IMR-90 (cell line): ENCODE data around the gene GRPEL2. TPM values are rescaled to one million over a fixed set of nuclear protein-coding genes. Genes with fewer than 3 reads are reported as not detected.
A peak's percentile ranks its signal among the peaks of the same experiment; 100 is the strongest.

Experiments
- ATAC-seq: fragments of 200-7000 bp; cut with Tn5 transposase; 2 replicates; pipeline ENCODE4 v1.9.1; 2020; ENCODE audit warnings: low read depth, mild to moderate bottlenecking, moderate library complexity
- Bru-seq: library from RNA; stranded (reverse); fragments of 400-500 nt; gene quantifications from one replicate; lab custom pipeline; 2021; lab: Mats Ljungman, UMichigan
- BruChase-seq, 2 experiments: library from RNA; stranded (reverse); fragments of 400-500 nt; gene quantifications; one replicate each; lab custom pipeline; 2021; lab: Mats Ljungman, UMichigan
- BruUV-seq: library from RNA; stranded (reverse); fragments of 400-500 nt; replicated peaks from 2 replicates; lab custom pipeline; 2021; lab: Mats Ljungman, UMichigan
- CTCF ChIA-PET: fragments of 300-600 bp; formaldehyde crosslinking; extraction: SDS; loops from one replicate; lab custom pipeline; 2021; ENCODE audit warnings: antibody characterized with exemption; lab: Yijun Ruan, JAX
- POLR2A ChIA-PET: fragments of 300-600 bp; sonication (Branson Sonifier 250); formaldehyde crosslinking; loops from one replicate; lab custom pipeline; 2022; ENCODE audit warnings: antibody characterized with exemption; ENCODE audit not compliant: unreplicated experiment; lab: Charles Lee
- DNase-seq: peaks from one replicate; pipeline ENCODE4 v3.0.0; 2013
- H2AFZ ChIP-seq: replicated peaks from 2 replicates; pipeline ENCODE3; 2013; ENCODE audit warnings: low read length, mild to moderate bottlenecking; ENCODE audit not compliant: poor library complexity
- H2AK5ac ChIP-seq: 2 replicates; pipeline ENCODE4 v1.6.1; 2013; ENCODE audit warnings: low read depth, low read length, inconsistent platforms
- H2AK9ac ChIP-seq: replicated peaks from 2 replicates; pipeline ENCODE3; 2013; ENCODE audit warnings: mild to moderate bottlenecking, low read depth, low read length, moderate library complexity; ENCODE audit not compliant: poor library complexity
- H2BK120ac ChIP-seq: 2 replicates; pipeline ENCODE4 v1.6.1; 2013; ENCODE audit warnings: low read depth, low read length, inconsistent platforms
- H2BK15ac ChIP-seq: 3 replicates; pipeline ENCODE4 v1.6.1; 2013; ENCODE audit warnings: low read depth, low read length, inconsistent platforms
- H2BK20ac ChIP-seq: 2 replicates; pipeline ENCODE4 v1.6.1; 2013; ENCODE audit warnings: low read depth, mild to moderate bottlenecking, inconsistent platforms, low read length, moderate library complexity
- H2BK5ac ChIP-seq: 2 replicates; pipeline ENCODE4 v1.6.1; 2013; ENCODE audit warnings: mild to moderate bottlenecking, low read depth, low read length, inconsistent platforms; ENCODE audit not compliant: poor library complexity, severe bottlenecking
- H3K14ac ChIP-seq: replicated peaks from 2 replicates; pipeline ENCODE4 v1.6.1; 2013; ENCODE audit warnings: low read depth, low read length, inconsistent platforms
- H3K18ac ChIP-seq: 2 replicates; pipeline ENCODE4 v1.6.1; 2013; ENCODE audit warnings: low read depth, low read length, control low read depth
- H3K23ac ChIP-seq: 2 replicates; pipeline ENCODE4 v1.6.1; 2013; ENCODE audit warnings: low read depth, low read length, inconsistent platforms
- H3K27ac ChIP-seq: 2 replicates; pipeline ENCODE4 v1.5.1; 2013; ENCODE audit warnings: mild to moderate bottlenecking, control low read depth, low read length; ENCODE audit not compliant: insufficient read depth
- H3K27me3 ChIP-seq: 2 replicates; pipeline ENCODE4 v1.6.1; 2013; ENCODE audit warnings: low read length; ENCODE audit not compliant: control insufficient read depth, insufficient read depth
- H3K36me3 ChIP-seq: 2 replicates; pipeline ENCODE4 v1.6.1; 2013; ENCODE audit warnings: low read length, mixed read lengths; ENCODE audit not compliant: control insufficient read depth, insufficient read depth
- H3K4ac ChIP-seq: 2 replicates; pipeline ENCODE4 v1.6.1; 2013; ENCODE audit warnings: low read depth, low read length, inconsistent platforms
- H3K4me1 ChIP-seq: 2 replicates; pipeline ENCODE4 v1.6.1; 2013; ENCODE audit warnings: low read length, mixed read lengths; ENCODE audit not compliant: control insufficient read depth, insufficient read depth
- H3K4me2 ChIP-seq: 2 replicates; pipeline ENCODE4 v1.6.1; 2013; ENCODE audit warnings: low read depth, mild to moderate bottlenecking, control low read depth, low read length, moderate library complexity
- H3K4me3 ChIP-seq: 2 replicates; pipeline ENCODE4 v1.5.1; 2013; ENCODE audit warnings: low read depth, mild to moderate bottlenecking, control low read depth, low read length, moderate library complexity; ENCODE audit not compliant: insufficient read depth
- H3K56ac ChIP-seq: 2 replicates; pipeline ENCODE4 v1.6.1; 2013; ENCODE audit warnings: low read length, inconsistent platforms; ENCODE audit not compliant: insufficient read depth; ENCODE audit errors: extremely low read depth
- H3K79me1 ChIP-seq, 2 experiments: 2 replicates each; pipeline ENCODE4 v1.6.1; 2013; ENCODE audit warnings: low read length in 2 of 2, inconsistent platforms in 1 of 2, low read depth in 1 of 2
- H3K9ac ChIP-seq: 2 replicates; pipeline ENCODE4 v1.6.1; 2013; ENCODE audit warnings: low read depth, low read length, control low read depth
- H3K9me1 ChIP-seq: 2 replicates; pipeline ENCODE4 v1.6.1; 2013; ENCODE audit warnings: low read length, inconsistent platforms; ENCODE audit not compliant: insufficient read depth
- H3K9me3 ChIP-seq: 2 replicates; pipeline ENCODE4 v1.6.1; 2013; ENCODE audit warnings: low read length; ENCODE audit not compliant: control insufficient read depth, insufficient read depth
- H4K20me1 ChIP-seq: 2 replicates; pipeline ENCODE4 v1.6.1; 2013; ENCODE audit warnings: low read length, inconsistent platforms; ENCODE audit not compliant: insufficient read depth
- H4K5ac ChIP-seq: 2 replicates; pipeline ENCODE4 v1.6.1; 2013; ENCODE audit warnings: mild to moderate bottlenecking, low read depth, low read length, control low read depth
- H4K8ac ChIP-seq, 2 experiments: 2 replicates each; pipeline ENCODE4 v1.6.1; 2013; ENCODE audit warnings: low read depth in 2 of 2, low read length in 2 of 2, control low read depth in 1 of 2, inconsistent platforms in 1 of 2
- H4K91ac ChIP-seq: 2 replicates; pipeline ENCODE4 v1.6.1; 2013; ENCODE audit warnings: low read depth, low read length, inconsistent platforms; ENCODE audit not compliant: insufficient read depth
- BHLHE40 ChIP-seq: fragments of 150-350 bp; IDR thresholded peaks from 2 replicates; pipeline ENCODE4 v1.6.1; 2016; ENCODE audit warnings: mild to moderate bottlenecking, low read depth, low read length
- CHD1 ChIP-seq: IDR thresholded peaks from 2 replicates; pipeline ENCODE4 v1.6.1; 2012; ENCODE audit warnings: low read depth, low read length, improper control_type of control experiment
- ELK1 ChIP-seq: fragments of 150-350 bp; IDR thresholded peaks from 2 replicates; pipeline ENCODE4 v1.6.1; 2016; ENCODE audit warnings: low read depth, mild to moderate bottlenecking, low read length, moderate library complexity, borderline replicate concordance
- FOS ChIP-seq: fragments of 150-350 bp; IDR thresholded peaks from 2 replicates; pipeline ENCODE4 v1.6.1; 2016; ENCODE audit warnings: low read depth, low read length
- MAFK ChIP-seq: IDR thresholded peaks from 2 replicates; pipeline ENCODE4 v1.6.1; 2012; ENCODE audit warnings: low read depth, low read length, improper control_type of control experiment
- MAZ ChIP-seq: IDR thresholded peaks from 2 replicates; pipeline ENCODE4 v1.6.1; 2012; ENCODE audit warnings: low read depth, mild to moderate bottlenecking, low read length, improper control_type of control experiment, moderate library complexity, borderline replicate concordance
- NFE2L2 ChIP-seq: fragments of 150-350 bp; IDR thresholded peaks from 2 replicates; pipeline ENCODE4 v1.6.1; 2016; ENCODE audit warnings: low read depth, mild to moderate bottlenecking, low read length
- POLR2A ChIP-seq: IDR thresholded peaks from 2 replicates; pipeline ENCODE4 v1.6.1; 2012; ENCODE audit warnings: mild to moderate bottlenecking, low read depth, low read length
- RAD21 ChIP-seq: IDR thresholded peaks from 2 replicates; pipeline ENCODE4 v1.6.1; 2012; ENCODE audit warnings: low read length, improper control_type of control experiment
- RCOR1 ChIP-seq: IDR thresholded peaks from 2 replicates; pipeline ENCODE4 v1.6.1; 2012; ENCODE audit warnings: mild to moderate bottlenecking, low read length, improper control_type of control experiment; ENCODE audit not compliant: insufficient replicate concordance
- RFX5 ChIP-seq: IDR thresholded peaks from 2 replicates; pipeline ENCODE4 v1.8.0; 2012; ENCODE audit warnings: low read depth, mild to moderate bottlenecking, low read length, moderate library complexity
- WGBS, 2 experiments: methylation state at CpG; one replicate each; pipeline versions ENCODE4 v1.1.5 to v1.1.7; 2013; ENCODE audit warnings: missing lambda C conversion rate in 2 of 2; ENCODE audit not compliant: insufficient read length in 1 of 2; ENCODE audit errors: extremely low coverage in 2 of 2; 5-methylcytosine and 5-hydroxymethylcytosine counted together
- dilution Hi-C: fragments of 300-500 bp; cut with HindIII; formaldehyde crosslinking; loops from one replicate; pipeline ENCODE4 v1.14.3; 2018; ENCODE audit warnings: low sequenced_read_pairs; ENCODE audit not compliant: unreplicated experiment
- in situ Hi-C: fragments of 300-500 bp; cut with MboI; formaldehyde crosslinking; loops from 3 replicates; pipeline ENCODE4 v1.14.3; 2019; ENCODE audit warnings: low sequenced_read_pairs, inconsistent platforms, mixed read lengths
- intact Hi-C: fragments of 100-400 bp; cut with micrococcal nuclease; formaldehyde crosslinking; loops from 2 replicates; pipeline ENCODE4 v1.10.0; 2022
- long read RNA-seq: library from polyadenylated mRNA; unstranded; transcript quantifications from one replicate; pipeline ENCODE4 v2.0.0, GENCODE V29; 2021; ENCODE audit not compliant: unreplicated experiment
- polyA plus RNA-seq, 3 experiments: library from polyadenylated mRNA; depleted of rRNA; stranded (reverse); fragments of >200 nt; gene quantifications; 2 replicates each; pipeline ENCODE4 v1.2.3, GENCODE V29; 2012; ENCODE audit warnings: low replicate concordance in 1 of 3
- total RNA-seq: library from RNA; depleted of rRNA; stranded (reverse); fragments of >200 nt; gene quantifications from 2 replicates; pipeline ENCODE4 v1.2.3, GENCODE V29; 2012; rRNA removed
- TF ChIP-seq, protein P1 (sequence below): fragments of 150-350 bp; IDR thresholded peaks from 2 replicates; pipeline ENCODE4 v1.6.1; 2017; ENCODE audit warnings: mild to moderate bottlenecking, antibody characterized with exemption, low read length, low read depth

GRPEL2 gene
- total RNA-seq (18.1 and 30.3 TPM in 2 replicates), polyA plus RNA-seq (2012; rRNA removed) (4.8 and 6.2 TPM in 2 replicates), Bru-seq, nascent RNA (percentile 85 among the genes with signal in this experiment), BruChase-seq, experiment 1, labeled RNA remaining after a 6-hour chase (percentile 69 among the genes with signal in this experiment), BruChase-seq, experiment 2, labeled RNA remaining after a 2-hour chase (percentile 88 among the genes with signal in this experiment)
- 1.7 and 2.5 TPM in 2 replicates for polyA plus RNA-seq (2012; cell fraction: cytosol; rRNA removed)
- 4.7 and 6.4 TPM in 2 replicates for polyA plus RNA-seq (2012; cell fraction: nucleus; rRNA removed; ENCODE audit: low replicate concordance)
- long read RNA-seq, full-length matches to known transcripts: 4 of 10 reads
- long read RNA-seq, partial matches to known transcripts: 2 of 10 reads
- long read RNA-seq, other reads (novel, unspliced or antisense): 4 of 10 reads

DNA sequence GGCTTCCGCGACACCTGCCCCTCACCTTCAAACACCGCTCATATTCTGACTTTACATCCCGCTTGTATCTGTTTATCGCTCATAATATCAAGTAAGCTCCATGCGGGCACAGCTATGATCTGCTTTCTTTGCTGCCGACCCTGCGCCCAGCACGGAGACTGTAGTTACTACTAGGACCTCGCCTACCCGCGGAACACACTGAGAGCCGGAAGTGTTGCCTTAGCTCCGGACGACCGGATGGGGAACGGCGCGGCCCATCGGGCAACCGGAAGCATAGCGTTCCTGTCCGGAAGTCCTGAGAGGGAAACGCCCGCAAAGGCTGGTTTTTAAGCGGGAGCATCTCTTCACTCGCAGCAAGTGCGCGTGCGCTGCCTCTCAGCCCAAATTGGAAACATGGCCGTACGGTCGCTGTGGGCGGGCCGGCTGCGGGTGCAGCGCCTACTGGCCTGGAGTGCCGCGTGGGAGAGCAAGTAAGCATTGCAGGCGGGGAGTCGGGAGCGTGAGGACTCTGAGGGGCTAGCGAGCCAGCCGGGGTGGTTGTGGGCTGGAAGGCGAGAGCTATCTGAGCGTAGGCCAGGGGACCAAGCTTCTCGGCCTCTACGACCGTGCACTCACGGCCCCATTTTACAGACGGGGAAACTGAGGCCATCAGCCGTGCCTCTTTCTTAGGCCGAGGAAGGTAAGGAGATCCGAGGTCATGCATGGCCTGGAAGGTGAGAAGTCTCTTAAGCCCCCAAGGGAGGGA is at the start of gene GRPEL2:
Gene GRPEL2, plus strand, starts transcription at position 353 of the 745 bp plus-strand sequence. Its CDS starts 41 bp downstream, at position 394.
- peaks cover 2% of the 10 kb centered on the region; the same call in 1 of the 2 replicates for H3K4me1 ChIP-seq
- H3K9me3 ChIP-seq: no peaks in the 10 kb centered on the region
- H2BK20ac ChIP-seq: no peak within 1 kb of the TSS
- intact Hi-C loops (loop anchor here (1.0 to 5.0 kb wide), 3 partner anchors 25 to 203 kb away; partner anchors contain the start of gene ABLIM3), dilution Hi-C loops (no loop called here), in situ Hi-C loops (no loop called here)
- peaks cover 27 to 34% of the 10 kb centered on the region in 2 experiments for H3K79me1 ChIP-seq
- peak within 1 kb of the TSS; percentile 93 for H3K23ac ChIP-seq
- peak; percentile 97 for ATAC-seq
- H3K4ac ChIP-seq: peak within 1 kb of the TSS; percentile 96
- H3K56ac ChIP-seq: peak within 1 kb of the TSS; percentile 94
- H4K8ac ChIP-seq: peak within 1 kb of the TSS; percentile 92 to 97
- peaks cover 3% of the 10 kb centered on the region; the same call in 1 of the 2 replicates for H3K9me1 ChIP-seq
- peak within 1 kb of the TSS; percentile 96 for H2AFZ ChIP-seq
- peak; percentile 98 for DNase-seq
- H2AK9ac ChIP-seq: peak within 1 kb of the TSS; percentile 96
- peaks cover 15% of the 10 kb centered on the region for H3K36me3 ChIP-seq
- peak within 1 kb of the TSS; percentile 95 for H4K5ac ChIP-seq
- H3K27me3 ChIP-seq: no peaks in the 10 kb centered on the region
- peak within 1 kb of the TSS; percentile 81 for H3K9ac ChIP-seq
- BruUV-seq: no TSS peak
- CTCF ChIA-PET: interaction anchor here (0.9 kb wide), 1 partner anchor 26 kb away, joined by 5 read pairs; no protein-coding TSS in a partner anchor
- peak within 1 kb of the TSS; percentile 98 for H2AK5ac ChIP-seq
- peak within 1 kb of the TSS; percentile 49 for H2BK120ac ChIP-seq
- H3K14ac ChIP-seq: peak within 1 kb of the TSS; percentile 96
- H4K91ac ChIP-seq: peak within 1 kb of the TSS; percentile 95
- peak within 1 kb of the TSS; percentile 89 for H3K4me2 ChIP-seq
- H3K4me3 ChIP-seq: peak within 1 kb of the TSS; percentile 75
- H2BK15ac ChIP-seq: peak within 1 kb of the TSS; percentile 71; the same call in 2 of the 3 replicates
- H3K27ac ChIP-seq: peak within 1 kb of the TSS; percentile 65
- H2BK5ac ChIP-seq: peak within 1 kb of the TSS; percentile 62
- 0% methylated on average over 34 of the region's 54 CpGs; no CpG with 5 or more reads in 1 of the 2 experiments for WGBS, 2 experiments
- POLR2A ChIA-PET: interaction anchor here (1.3 kb wide), 1 partner anchor 25 kb away, joined by 5 read pairs; no protein-coding TSS in a partner anchor
- H3K18ac ChIP-seq: peak within 1 kb of the TSS; percentile 54
- 0 out of 2 replicates have a peak, but pooled peaks cover 4% of the 10 kb centered on the region for H4K20me1 ChIP-seq
- no peak for TF ChIP-seq ELK1
- no peak for TF ChIP-seq BHLHE40
- TF ChIP-seq RFX5: no peak
- TF ChIP-seq RCOR1: peak; percentile 89
- no peak for TF ChIP-seq MAFK
- TF ChIP-seq, protein P1, sequence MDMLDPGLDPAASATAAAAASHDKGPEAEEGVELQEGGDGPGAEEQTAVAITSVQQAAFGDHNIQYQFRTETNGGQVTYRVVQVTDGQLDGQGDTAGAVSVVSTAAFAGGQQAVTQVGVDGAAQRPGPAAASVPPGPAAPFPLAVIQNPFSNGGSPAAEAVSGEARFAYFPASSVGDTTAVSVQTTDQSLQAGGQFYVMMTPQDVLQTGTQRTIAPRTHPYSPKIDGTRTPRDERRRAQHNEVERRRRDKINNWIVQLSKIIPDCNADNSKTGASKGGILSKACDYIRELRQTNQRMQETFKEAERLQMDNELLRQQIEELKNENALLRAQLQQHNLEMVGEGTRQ: peak; percentile 29
- TF ChIP-seq RAD21: no peak
- no peak for TF ChIP-seq MAZ
- no peak for TF ChIP-seq NFE2L2
- peak; percentile 71; the same call in 1 of the 2 replicates for TF ChIP-seq POLR2A
- TF ChIP-seq CHD1: no peak
- no peak for TF ChIP-seq FOS
